ENCODE data around the gene THEM4.
A peak's percentile ranks its signal among the peaks of the same experiment; 100 is the strongest.
"Not testable (repeated sequence)": the region's sequence is repeated elsewhere in the genome, so short reads cannot be mapped to it uniquely, and the experiment has no call there.

Gene THEM4

GRCh38 chr1:151860504-151861187, 48.7 kb downstream of the THEM4 start:
- DNase-seq (ENCODE audit: extremely low read depth in 1 of 2, low read depth in 1 of 2) = no peak

GRCh38 chr1:151859891-151860293, 49.4 kb downstream of the THEM4 start:
- no peak for DNase-seq (ENCODE audit: extremely low read depth in 1 of 2, low read depth in 1 of 2)

GRCh38 chr1:151858886-151859665, 50.2 kb downstream of the THEM4 start:
- DNase-seq (ENCODE audit: extremely low read depth in 1 of 2, low read depth in 1 of 2) = no peak

- no peak for DNase-seq (ENCODE audit: extremely low read depth in 1 of 2, low read depth in 1 of 2)
Observed at GRCh38 chr1:151858030-151858746, 51.1 kb downstream of the THEM4 start.

- no peak for DNase-seq (ENCODE audit: extremely low read depth in 1 of 2, low read depth in 1 of 2)
Observed at GRCh38 chr1:151855933-151856332, 53.4 kb downstream of the THEM4 start.

GRCh38 chr1:151855516-151855915, 53.8 kb downstream of the THEM4 start:
- DNase-seq (ENCODE audit: extremely low read depth in 1 of 2, low read depth in 1 of 2) = not testable (repeated sequence)

GRCh38 chr1:151854658-151855057, 54.7 kb downstream of the THEM4 start:
- DNase-seq (ENCODE audit: extremely low read depth in 1 of 2, low read depth in 1 of 2) = no peak

- no peak for DNase-seq (ENCODE audit: extremely low read depth in 1 of 2, low read depth in 1 of 2)
Observed at GRCh38 chr1:151853411-151853943, 55.8 kb downstream of the THEM4 start, which contains the start of gene THEM5. Gene THEM5, minus strand, starts transcription at chr1:151853712. Its CDS starts 147 bp downstream, at chr1:151853565.

- no peak for DNase-seq (ENCODE audit: extremely low read depth in 1 of 2, low read depth in 1 of 2)
Observed at GRCh38 chr1:151852733-151853132, 56.6 kb downstream of the THEM4 start.

GRCh38 chr1:151851886-151852285, 57.4 kb downstream of the THEM4 start:
- no peak for DNase-seq (ENCODE audit: extremely low read depth in 1 of 2, low read depth in 1 of 2)

- DNase-seq (ENCODE audit: extremely low read depth in 1 of 2, low read depth in 1 of 2) = no peak
Observed at GRCh38 chr1:151849871-151850270, 59.4 kb downstream of the THEM4 start.

GRCh38 chr1:151849126-151849525, 60.2 kb downstream of the THEM4 start:
- DNase-seq (ENCODE audit: extremely low read depth in 1 of 2, low read depth in 1 of 2) = no peak

- no peak for DNase-seq (ENCODE audit: extremely low read depth in 1 of 2, low read depth in 1 of 2)
Observed at GRCh38 chr1:151847867-151848596, 61.3 kb downstream of the THEM4 start.

- DNase-seq (ENCODE audit: extremely low read depth in 1 of 2, low read depth in 1 of 2) = no peak
Observed at GRCh38 chr1:151846686-151847237, 62.5 kb downstream of the THEM4 start.

- peak in 1 of 2 donors; percentile 34 for DNase-seq (ENCODE audit: extremely low read depth in 1 of 2, low read depth in 1 of 2)
Observed at GRCh38 chr1:151846062-151846568, 63.2 kb downstream of the THEM4 start.

GRCh38 chr1:151843398-151843797, 65.9 kb downstream of the THEM4 start:
- no peak for DNase-seq (ENCODE audit: extremely low read depth in 1 of 2, low read depth in 1 of 2)

GRCh38 chr1:151841141-151841540, 68.2 kb downstream of the THEM4 start:
- DNase-seq (ENCODE audit: extremely low read depth in 1 of 2, low read depth in 1 of 2) = no peak

- no peak for DNase-seq (ENCODE audit: extremely low read depth in 1 of 2, low read depth in 1 of 2)
Observed at GRCh38 chr1:151840421-151840820, 68.9 kb downstream of the THEM4 start.

- peak in 1 of 2 donors; percentile 55 for DNase-seq (ENCODE audit: extremely low read depth in 1 of 2, low read depth in 1 of 2)
Observed at GRCh38 chr1:151839457-151840403, 69.6 kb downstream of the THEM4 start, which contains the start of gene C2CD4D. Gene C2CD4D, minus strand, starts transcription at chr1:151839820. Its CDS starts 831 bp downstream, at chr1:151838989.

All from stimulated activated CD8-positive, alpha-beta memory T cell treated with anti-CD3 and anti-CD28 coated beads, Interleukin-7, amount 100 ng/mL, for 48 hours (primary cell).